Measurements from ENCODE around the gene RASA1. TPM values are rescaled to one million over a fixed set of nuclear protein-coding genes. Genes with fewer than 3 reads are reported as not detected.

The RASA1 gene
- total RNA-seq, 1 experiment from 2014 or later: 29.6 TPM

- Histone ChIP-seq H3K4me2 (ENCODE audit: insufficient read depth, insufficient read length, low read length) (no peak overlapping the region), H3K9me3 (ENCODE audit: control insufficient read depth, low read depth, low read length) (no peaks in the 10 kb centered on the region)
Observed at GRCh38 chr5:87388129-87388528, 120.4 kb downstream of the RASA1 start.

More at GRCh38 chr5:87388129-87388528, 120.4 kb downstream of the RASA1 start:
- no peak overlapping the region for H2AK5ac ChIP-seq (ENCODE audit: insufficient read length, low read length)
- H3K9ac ChIP-seq (ENCODE audit: extremely low read depth, insufficient read length, low read length): no peak overlapping the region
- no peak overlapping the region for H2BK120ac ChIP-seq (ENCODE audit: low read depth, low read length, poor library complexity, severe bottlenecking)
- no peak overlapping the region for H2AFZ ChIP-seq (ENCODE audit: low read length)
- H3K18ac ChIP-seq (ENCODE audit: insufficient read length, low read depth, low read length): no peak overlapping the region
- H2BK20ac ChIP-seq (ENCODE audit: low read depth, low read length, poor library complexity, severe bottlenecking): no peak overlapping the region
- no peak overlapping the region for H4K8ac ChIP-seq (replicated peaks; ENCODE audit: insufficient read length, low read depth, low read length)
- no peaks in the 10 kb centered on the region for H3K9me3 Mint-ChIP-seq
- H3K36me3 Mint-ChIP-seq (ENCODE audit: insufficient read depth in 1 of 3, low read depth in 3 of 3): peaks cover 21 to 63% (median 52%) of the 10 kb centered on the region in 3 experiments; a peak in 6 of 7 replicates
- no peaks in the 10 kb centered on the region for H3K4me1 Mint-ChIP-seq
- no peak overlapping the region for H2BK12ac ChIP-seq (ENCODE audit: insufficient read length, low read depth, low read length)
- no peaks in the 10 kb centered on the region for H4K20me1 ChIP-seq (ENCODE audit: control insufficient read depth, insufficient read depth, insufficient read length)
- DNase-seq: no peak
- no peak overlapping the region for H2BK5ac ChIP-seq (ENCODE audit: insufficient read length, low read length)
- no peaks in the 10 kb centered on the region for H3K27me3 Mint-ChIP-seq (ENCODE audit: low read depth)
- H3K27ac Mint-ChIP-seq: no peak overlapping the region
- no peak overlapping the region for H3K4ac ChIP-seq (ENCODE audit: low read depth, low read length)
- H3K27ac ChIP-seq (ENCODE audit: insufficient read length, low read depth, low read length): no peak overlapping the region
- H3K27me3 ChIP-seq (ENCODE audit: insufficient read depth, low read length): no peaks in the 10 kb centered on the region
- WGBS (ENCODE audit: extremely low coverage, insufficient read length, low lambda C conversion rate): no CpG with 5 or more reads among the region's 2 CpGs
- H3K79me1 ChIP-seq (ENCODE audit: insufficient read depth, low read depth, low read length, poor library complexity, severe bottlenecking): no peaks in the 10 kb centered on the region
- H3K4me1 ChIP-seq (ENCODE audit: insufficient read depth, low read length): no peaks in the 10 kb centered on the region
- no peaks in the 10 kb centered on the region for H3K23me2 ChIP-seq (ENCODE audit: insufficient read length, low read depth, low read length, poor library complexity, severe bottlenecking)
- no peak overlapping the region for H2BK15ac ChIP-seq (ENCODE audit: low read depth, low read length)
- no peak overlapping the region for H3K56ac ChIP-seq (ENCODE audit: insufficient read length, low read depth, low read length)
- TF ChIP-seq, protein P1, sequence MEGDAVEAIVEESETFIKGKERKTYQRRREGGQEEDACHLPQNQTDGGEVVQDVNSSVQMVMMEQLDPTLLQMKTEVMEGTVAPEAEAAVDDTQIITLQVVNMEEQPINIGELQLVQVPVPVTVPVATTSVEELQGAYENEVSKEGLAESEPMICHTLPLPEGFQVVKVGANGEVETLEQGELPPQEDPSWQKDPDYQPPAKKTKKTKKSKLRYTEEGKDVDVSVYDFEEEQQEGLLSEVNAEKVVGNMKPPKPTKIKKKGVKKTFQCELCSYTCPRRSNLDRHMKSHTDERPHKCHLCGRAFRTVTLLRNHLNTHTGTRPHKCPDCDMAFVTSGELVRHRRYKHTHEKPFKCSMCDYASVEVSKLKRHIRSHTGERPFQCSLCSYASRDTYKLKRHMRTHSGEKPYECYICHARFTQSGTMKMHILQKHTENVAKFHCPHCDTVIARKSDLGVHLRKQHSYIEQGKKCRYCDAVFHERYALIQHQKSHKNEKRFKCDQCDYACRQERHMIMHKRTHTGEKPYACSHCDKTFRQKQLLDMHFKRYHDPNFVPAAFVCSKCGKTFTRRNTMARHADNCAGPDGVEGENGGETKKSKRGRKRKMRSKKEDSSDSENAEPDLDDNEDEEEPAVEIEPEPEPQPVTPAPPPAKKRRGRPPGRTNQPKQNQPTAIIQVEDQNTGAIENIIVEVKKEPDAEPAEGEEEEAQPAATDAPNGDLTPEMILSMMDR (conservative IDR thresholded peaks at IDR 0.05): no peak
- no peak overlapping the region for H3K23ac ChIP-seq (ENCODE audit: insufficient read length, low read depth, low read length)
- no peak overlapping the region for H4K91ac ChIP-seq (ENCODE audit: insufficient read length, low read depth, low read length)
- no peak overlapping the region for H4K5ac ChIP-seq (ENCODE audit: insufficient read length, low read depth, low read length)
- H3K4me3 Mint-ChIP-seq: no peak overlapping the region
- no peak overlapping the region for H3T11ph ChIP-seq (ENCODE audit: low read length)
- no peaks in the 10 kb centered on the region for H3K79me2 ChIP-seq (ENCODE audit: insufficient read depth, low read length)
- no peak overlapping the region for H3K14ac ChIP-seq (ENCODE audit: insufficient read depth, low read length)

Measured in H9 (cell line).